ENCODE data around the gene ZNF652.

Gene ZNF652

DNA sequence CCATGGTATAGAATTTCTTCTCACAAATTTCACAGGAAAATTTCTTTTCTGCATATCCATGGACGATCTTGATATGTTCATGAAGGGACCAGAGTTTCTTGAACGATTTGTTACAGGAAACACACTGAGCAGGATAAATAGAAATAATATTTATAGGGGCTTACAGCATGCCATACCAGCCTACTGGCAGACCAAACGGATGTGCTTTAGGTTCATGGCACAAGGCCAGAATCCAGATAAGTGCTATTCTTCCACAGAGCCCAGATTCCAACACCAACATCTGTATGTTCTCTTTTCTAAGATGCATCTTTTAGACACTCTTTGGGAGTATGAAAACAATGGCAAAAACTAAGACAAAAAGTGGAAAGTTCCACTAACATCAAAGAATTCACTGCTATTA, 49.3 kb downstream of the ZNF652 start:
- Histone ChIP-seq H3K9ac (no peak overlapping the region), H3K9me3 (ENCODE audit: control insufficient read depth, low read length) (no peaks in the 10 kb centered on the region), H3K4me3 (ENCODE audit: low read depth, low read length) (no peak overlapping the region), H3K4me2 (ENCODE audit: low read length) (no peak overlapping the region), H3K27me3 (ENCODE audit: control insufficient read depth, insufficient read depth, low read length) (no peaks in the 10 kb centered on the region), H2AFZ (no peak overlapping the region), H3K27ac (no peak overlapping the region), H3K4me1 (no peaks in the 10 kb centered on the region), H3K79me2 (no peaks in the 10 kb centered on the region), H3K36me3 (ENCODE audit: control insufficient read depth, insufficient read depth, low read length) (no peaks in the 10 kb centered on the region)
- TF ChIP-seq, protein P1, sequence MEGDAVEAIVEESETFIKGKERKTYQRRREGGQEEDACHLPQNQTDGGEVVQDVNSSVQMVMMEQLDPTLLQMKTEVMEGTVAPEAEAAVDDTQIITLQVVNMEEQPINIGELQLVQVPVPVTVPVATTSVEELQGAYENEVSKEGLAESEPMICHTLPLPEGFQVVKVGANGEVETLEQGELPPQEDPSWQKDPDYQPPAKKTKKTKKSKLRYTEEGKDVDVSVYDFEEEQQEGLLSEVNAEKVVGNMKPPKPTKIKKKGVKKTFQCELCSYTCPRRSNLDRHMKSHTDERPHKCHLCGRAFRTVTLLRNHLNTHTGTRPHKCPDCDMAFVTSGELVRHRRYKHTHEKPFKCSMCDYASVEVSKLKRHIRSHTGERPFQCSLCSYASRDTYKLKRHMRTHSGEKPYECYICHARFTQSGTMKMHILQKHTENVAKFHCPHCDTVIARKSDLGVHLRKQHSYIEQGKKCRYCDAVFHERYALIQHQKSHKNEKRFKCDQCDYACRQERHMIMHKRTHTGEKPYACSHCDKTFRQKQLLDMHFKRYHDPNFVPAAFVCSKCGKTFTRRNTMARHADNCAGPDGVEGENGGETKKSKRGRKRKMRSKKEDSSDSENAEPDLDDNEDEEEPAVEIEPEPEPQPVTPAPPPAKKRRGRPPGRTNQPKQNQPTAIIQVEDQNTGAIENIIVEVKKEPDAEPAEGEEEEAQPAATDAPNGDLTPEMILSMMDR (IDR thresholded peaks at IDR 0.05), result no peak

DNA sequence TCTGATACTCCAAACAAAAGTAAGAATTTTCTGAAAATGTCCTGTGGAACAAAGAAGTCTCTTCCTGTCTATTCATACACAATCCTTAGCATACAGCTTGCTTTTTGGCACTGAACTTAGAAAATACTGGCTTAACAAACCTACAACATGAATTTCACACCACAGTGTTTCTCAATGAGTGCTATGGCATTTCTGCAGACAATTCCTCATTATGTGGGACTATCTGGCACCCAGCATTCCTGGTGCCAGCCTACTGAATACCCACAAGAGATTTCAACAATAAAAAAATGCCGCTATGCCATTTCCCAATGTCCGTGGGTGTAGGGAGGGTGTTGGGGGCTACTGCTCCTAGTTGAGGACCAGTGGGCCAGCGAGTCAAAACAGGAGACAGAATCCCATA, 62.1 kb downstream of the ZNF652 start:
- TF ChIP-seq, protein P1 (IDR thresholded peaks at IDR 0.05), result no peak
- no peaks in the 10 kb centered on the region for H3K27me3 ChIP-seq (ENCODE audit: control insufficient read depth, insufficient read depth, low read length)
- H3K9me3 ChIP-seq (ENCODE audit: control insufficient read depth, low read length), result no peaks in the 10 kb centered on the region
- H3K4me2 ChIP-seq (ENCODE audit: low read length), result no peak overlapping the region
- H3K79me2 ChIP-seq, result no peaks in the 10 kb centered on the region
- no peaks in the 10 kb centered on the region for H3K36me3 ChIP-seq (ENCODE audit: control insufficient read depth, insufficient read depth, low read length)
- H3K4me3 ChIP-seq (ENCODE audit: low read depth, low read length), result no peak overlapping the region
- H3K4me1 ChIP-seq, result no peaks in the 10 kb centered on the region
- no peak overlapping the region for H3K27ac ChIP-seq
- H3K9ac ChIP-seq, result no peak overlapping the region
- no peak overlapping the region for H2AFZ ChIP-seq

DNA sequence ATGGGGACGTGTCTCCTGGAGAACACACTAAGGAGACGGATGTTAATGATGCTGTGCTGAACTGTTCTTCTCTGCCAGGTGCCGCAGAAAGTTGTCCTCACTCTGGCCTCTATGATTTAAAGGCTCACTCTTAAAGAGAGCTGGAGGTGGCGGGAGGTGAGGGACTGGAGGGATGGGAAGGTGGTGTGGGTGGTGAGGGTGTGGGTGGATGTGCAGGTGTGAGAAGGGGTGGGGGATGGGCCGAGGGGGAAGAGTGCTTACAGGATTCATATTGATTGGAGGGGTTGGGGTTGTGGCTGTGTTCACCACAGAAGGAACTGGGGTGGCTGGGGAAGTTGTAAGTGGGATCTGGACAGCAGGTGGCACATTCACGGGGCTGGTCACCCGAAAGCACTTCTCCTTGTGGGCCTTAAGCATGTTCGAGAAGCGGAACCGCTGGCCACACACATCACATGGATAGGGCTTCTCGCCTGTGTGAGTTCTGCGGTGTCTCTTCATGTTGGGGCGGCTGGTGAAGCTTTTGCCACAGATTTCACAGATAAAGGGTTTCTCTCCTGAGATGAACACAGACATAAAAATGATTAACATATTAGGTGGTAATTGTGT, 63.6 kb downstream of the ZNF652 start:
- TF ChIP-seq, protein P1 (IDR thresholded peaks at IDR 0.05), result no peak
- H3K36me3 ChIP-seq (ENCODE audit: control insufficient read depth, insufficient read depth, low read length), result no peaks in the 10 kb centered on the region
- H3K27me3 ChIP-seq (ENCODE audit: control insufficient read depth, insufficient read depth, low read length), result no peaks in the 10 kb centered on the region
- no peak overlapping the region for H3K4me2 ChIP-seq (ENCODE audit: low read length)
- H3K9me3 ChIP-seq (ENCODE audit: control insufficient read depth, low read length), result no peaks in the 10 kb centered on the region
- H3K4me1 ChIP-seq, result no peaks in the 10 kb centered on the region
- no peaks in the 10 kb centered on the region for H3K79me2 ChIP-seq
- no peak overlapping the region for H3K9ac ChIP-seq
- H2AFZ ChIP-seq, result no peak overlapping the region
- H3K4me3 ChIP-seq (ENCODE audit: low read depth, low read length), result no peak overlapping the region
- H3K27ac ChIP-seq, result no peak overlapping the region

DNA sequence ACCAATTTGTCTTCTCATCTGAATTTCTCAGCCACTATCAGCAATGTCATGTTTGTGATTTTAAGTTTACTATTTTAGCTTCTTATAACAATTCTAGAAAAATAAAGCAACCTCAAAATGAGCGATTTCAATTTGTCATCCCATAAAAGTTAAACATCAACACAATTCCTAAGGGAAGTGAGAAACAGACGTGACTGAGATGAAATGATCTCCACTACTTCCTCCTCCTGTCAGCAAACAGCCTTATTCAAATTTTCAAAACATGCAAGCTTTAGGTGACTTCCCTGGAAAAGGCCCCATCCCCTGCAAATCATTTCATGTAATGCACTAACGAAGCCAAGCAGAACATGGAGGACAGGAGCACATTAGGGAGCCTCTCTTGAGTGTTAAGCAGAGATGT, 64.9 kb downstream of the ZNF652 start:
- Histone ChIP-seq H3K9ac (no peak overlapping the region), H3K27me3 (ENCODE audit: control insufficient read depth, insufficient read depth, low read length) (no peaks in the 10 kb centered on the region), H3K4me2 (ENCODE audit: low read length) (no peak overlapping the region), H3K4me1 (no peaks in the 10 kb centered on the region), H3K9me3 (ENCODE audit: control insufficient read depth, low read length) (no peaks in the 10 kb centered on the region), H3K4me3 (ENCODE audit: low read depth, low read length) (no peak overlapping the region), H3K36me3 (ENCODE audit: control insufficient read depth, insufficient read depth, low read length) (no peaks in the 10 kb centered on the region), H3K27ac (no peak overlapping the region), H2AFZ (no peak overlapping the region), H3K79me2 (no peaks in the 10 kb centered on the region)
- TF ChIP-seq, protein P1 (IDR thresholded peaks at IDR 0.05), result no peak

DNA sequence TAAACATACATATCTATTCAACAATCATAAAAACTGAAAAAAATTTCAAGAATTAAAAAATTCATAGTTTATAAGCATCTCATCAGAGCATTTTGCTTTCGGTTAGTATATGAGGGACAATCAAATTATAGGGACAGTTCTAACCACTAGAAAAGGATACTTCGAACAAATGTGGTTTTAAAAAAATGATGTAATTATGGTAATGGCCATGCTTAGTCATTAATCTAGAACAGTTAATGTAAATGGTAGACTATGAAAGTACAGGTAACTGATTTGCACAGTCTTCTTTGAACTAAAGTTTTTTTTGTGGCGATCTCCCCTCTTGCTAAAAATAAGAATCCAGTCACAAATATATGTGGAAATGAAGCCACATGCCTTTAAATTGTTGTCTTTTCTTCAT, 67.9 kb downstream of the ZNF652 start:
- no peaks in the 10 kb centered on the region for H3K4me1 ChIP-seq
- no peak overlapping the region for H2AFZ ChIP-seq
- no peaks in the 10 kb centered on the region for H3K36me3 ChIP-seq (ENCODE audit: control insufficient read depth, insufficient read depth, low read length)
- no peaks in the 10 kb centered on the region for H3K79me2 ChIP-seq
- H3K4me2 ChIP-seq (ENCODE audit: low read length), result no peak overlapping the region
- H3K27me3 ChIP-seq (ENCODE audit: control insufficient read depth, insufficient read depth, low read length), result no peaks in the 10 kb centered on the region
- H3K27ac ChIP-seq, result no peak overlapping the region
- TF ChIP-seq, protein P1 (IDR thresholded peaks at IDR 0.05), result no peak
- H3K4me3 ChIP-seq (ENCODE audit: low read depth, low read length), result no peak overlapping the region
- H3K9ac ChIP-seq, result no peak overlapping the region
- H3K9me3 ChIP-seq (ENCODE audit: control insufficient read depth, low read length), result no peaks in the 10 kb centered on the region
